Measurements from ENCODE around the gene DPF3.

The DPF3 gene

GRCh38 chr14:72610096-72610830 lies 283.6 kb downstream of the DPF3 start:
- no peak for DNase-seq

GRCh38 chr14:72609205-72609916 lies 284.5 kb downstream of the DPF3 start:
- DNase-seq = no peak

GRCh38 chr14:72608391-72609204 lies 285.3 kb downstream of the DPF3 start:
- no peak for DNase-seq

GRCh38 chr14:72607386-72608130 lies 286.3 kb downstream of the DPF3 start:
- DNase-seq = no peak

- DNase-seq = no peak
Measured at GRCh38 chr14:72606879-72607278, 287.0 kb downstream of the DPF3 start.

- DNase-seq = no peak
Measured at GRCh38 chr14:72605921-72606220, 288.0 kb downstream of the DPF3 start.

GRCh38 chr14:72605096-72605920 lies 288.6 kb downstream of the DPF3 start:
- no peak for DNase-seq

GRCh38 chr14:72604133-72604532 lies 289.8 kb downstream of the DPF3 start:
- DNase-seq = no peak

GRCh38 chr14:72603639-72604038 lies 290.3 kb downstream of the DPF3 start:
- no peak for DNase-seq

- DNase-seq = no peak
Measured at GRCh38 chr14:72600551-72601330, 293.2 kb downstream of the DPF3 start.

- no peak for DNase-seq
Measured at GRCh38 chr14:72599579-72600470, 294.1 kb downstream of the DPF3 start.

- no peak for DNase-seq
Measured at GRCh38 chr14:72598306-72598705, 295.6 kb downstream of the DPF3 start.

- no peak for DNase-seq
Measured at GRCh38 chr14:72597252-72598233, 296.4 kb downstream of the DPF3 start.

- DNase-seq = no peak
Measured at GRCh38 chr14:72595152-72595862, 298.6 kb downstream of the DPF3 start.

GRCh38 chr14:72594099-72594901 lies 299.6 kb downstream of the DPF3 start:
- DNase-seq = no peak

GRCh38 chr14:72591391-72591790 lies 302.5 kb downstream of the DPF3 start:
- no peak for DNase-seq

- DNase-seq = no peak
Measured at GRCh38 chr14:72590577-72590976, 303.3 kb downstream of the DPF3 start.

All from NCI-H446 treated with DMSO at 0.1 percent for 48 hours (cell line).